Liver (tissue), 9 donors: Measurements from ENCODE around the gene CD34. TPM values are rescaled to one million over a fixed set of nuclear protein-coding genes. Genes with fewer than 3 reads are reported as not detected.

ENCODE experiments used
- DNase-seq: peaks from one replicate; pipeline ENCODE4 v3.0.0-alpha.2; 2017; ENCODE audit warnings: low spot score
- H3K27ac ChIP-seq, 2 donors: one replicate each; pipeline ENCODE4 v1.7.0; 2013; ENCODE audit warnings: inconsistent platforms in 2 of 2, low read length in 2 of 2, control low read depth in 1 of 2, low read depth in 1 of 2, mild to moderate bottlenecking in 1 of 2
- H3K27me3 ChIP-seq, 4 donors: one replicate each; pipeline versions ENCODE4 v1.6.1 to v1.7.0; 2013; ENCODE audit warnings: low read length in 3 of 4, inconsistent platforms in 1 of 4, mild to moderate bottlenecking in 1 of 4, moderate library complexity in 1 of 4; ENCODE audit not compliant: control insufficient read depth in 4 of 4, insufficient read depth in 4 of 4
- H3K36me3 ChIP-seq, 4 donors: one replicate each; pipeline versions ENCODE4 v1.6.1 to v1.7.0; 2013; ENCODE audit warnings: low read length in 3 of 4, mild to moderate bottlenecking in 3 of 4, low read depth in 1 of 4, moderate library complexity in 1 of 4; ENCODE audit not compliant: control insufficient read depth in 4 of 4, insufficient read depth in 3 of 4
- H3K4me1 ChIP-seq, 4 donors: one replicate each; pipeline versions ENCODE4 v1.6.1 to v1.7.0; 2013; ENCODE audit warnings: low read length in 3 of 4, mild to moderate bottlenecking in 3 of 4, moderate library complexity in 1 of 4; ENCODE audit not compliant: control insufficient read depth in 4 of 4, insufficient read depth in 4 of 4
- H3K4me3 ChIP-seq, 3 donors: one replicate each; pipeline versions ENCODE4 v1.6.1 to v1.7.0; 2013; ENCODE audit warnings: low read length in 3 of 3, control low read depth in 1 of 3, low read depth in 1 of 3, mild to moderate bottlenecking in 1 of 3
- H3K9ac ChIP-seq, 2 donors: one replicate each; pipeline ENCODE4 v1.7.0; 2013; ENCODE audit warnings: low read length in 2 of 2, mild to moderate bottlenecking in 2 of 2, moderate library complexity in 2 of 2, control low read depth in 1 of 2, low read depth in 1 of 2
- H3K9me3 ChIP-seq, 4 donors: one replicate each; pipeline versions ENCODE4 v1.6.1 to v1.7.0; 2013; ENCODE audit warnings: low read length in 3 of 4; ENCODE audit not compliant: control insufficient read depth in 4 of 4
- CTCF ChIP-seq: fragments of 150-350 bp; IDR thresholded peaks from 2 replicates; pipeline ENCODE4 v1.5.1; 2017; ENCODE audit warnings: improper control_type of control experiment, low read depth, low read length; ENCODE audit not compliant: missing input control
- EGR1 ChIP-seq, 2 donors: IDR thresholded peaks; 2 replicates each; pipeline ENCODE4 v1.6.1; 2016 to 2018; ENCODE audit warnings: antibody characterized with exemption in 2 of 2, low read depth in 2 of 2
- FOXA1 ChIP-seq: IDR thresholded peaks from 2 replicates; pipeline ENCODE4 v1.6.1; 2016; ENCODE audit warnings: antibody characterized with exemption
- GABPA ChIP-seq, 2 donors: IDR thresholded peaks in 1 of 2; conservative IDR thresholded peaks in 1 of 2; 2 replicates each; pipeline ENCODE4 v1.6.1; 2016; ENCODE audit warnings: antibody characterized with exemption in 2 of 2, mild to moderate bottlenecking in 1 of 2, moderate library complexity in 1 of 2
- HNF4A ChIP-seq, 2 donors: conservative IDR thresholded peaks; 2 replicates each; pipeline ENCODE4 v1.6.1; 2016; ENCODE audit warnings: antibody characterized with exemption in 2 of 2, mild to moderate bottlenecking in 2 of 2
- HNF4G ChIP-seq: IDR thresholded peaks from 2 replicates; pipeline ENCODE4 v1.6.1; 2016; ENCODE audit warnings: antibody characterized with exemption
- JUND ChIP-seq, 2 donors: IDR thresholded peaks; 2 replicates each; pipeline ENCODE4 v1.6.1; 2016; ENCODE audit warnings: antibody characterized with exemption in 2 of 2
- MAX ChIP-seq: IDR thresholded peaks from 2 replicates; pipeline ENCODE4 v1.6.1; 2016; ENCODE audit warnings: antibody characterized with exemption
- NR2F2 ChIP-seq: IDR thresholded peaks from 2 replicates; pipeline ENCODE4 v1.6.1; 2016; ENCODE audit warnings: antibody characterized with exemption
- RAD21 ChIP-seq, 2 donors: IDR thresholded peaks; 2 replicates each; pipeline ENCODE4 v1.6.1; 2016; ENCODE audit warnings: antibody characterized with exemption in 2 of 2, mild to moderate bottlenecking in 2 of 2
- REST ChIP-seq: IDR thresholded peaks from 2 replicates; pipeline ENCODE4 v1.6.1; 2016; ENCODE audit warnings: antibody characterized with exemption, mild to moderate bottlenecking
- RXRA ChIP-seq, 2 donors: IDR thresholded peaks; 2 replicates each; pipeline ENCODE4 v1.6.1; 2017 to 2018; ENCODE audit warnings: antibody characterized with exemption in 2 of 2, mild to moderate bottlenecking in 1 of 2
- SP1 ChIP-seq: IDR thresholded peaks from 2 replicates; pipeline ENCODE4 v1.6.1; 2018; ENCODE audit warnings: antibody characterized with exemption, mild to moderate bottlenecking
- YY1 ChIP-seq: IDR thresholded peaks from 2 replicates; pipeline ENCODE4 v1.6.1; 2016; ENCODE audit warnings: antibody characterized with exemption, mild to moderate bottlenecking
- ZBTB33 ChIP-seq: IDR thresholded peaks from 2 replicates; pipeline ENCODE4 v1.6.1; 2016; ENCODE audit warnings: antibody characterized with exemption
- WGBS: extraction: QIAGEN DNeasy Blood & Tissue Kit; methylation state at CpG from one replicate; pipeline ENCODE4 v1.1.7; 2013; 5-methylcytosine and 5-hydroxymethylcytosine counted together
- polyA plus RNA-seq, 2 donors: library from polyadenylated mRNA; stranded (reverse) in 1 of 2; unstranded in 1 of 2; fragments of 200-250 nt in 1 of 2; fragments of >200 nt in 1 of 2; fragmentation: Nextera tagmentation in 1 of 2; extraction: Ambion mirVana in 1 of 2; gene quantifications; one replicate each; pipeline versions ENCODE4 v1.2.1 to v1.2.3, GENCODE V29; 2013 to 2015
- total RNA-seq, 2 donors: library from RNA; depleted of rRNA; stranded (reverse); fragments of >200 nt; gene quantifications; one replicate each; pipeline ENCODE4 v1.2.3, GENCODE V29; 2014
- donor health status: healthy.
- donor health status: healthy.
- donor health status: healthy.
- donor health status: healthy.
- donor health status: healthy.

CD34 gene
- total and polyA plus RNA-seq, 4 donors = 1.5 to 4.0 (median 1.8) TPM

- Histone ChIP-seq H3K27ac (no peak overlapping the region), H3K4me3 (no peak overlapping the region), H3K36me3 (no peaks in the 10 kb centered on the region), H3K27me3 (no peaks in the 10 kb centered on the region), H3K9ac (no peak overlapping the region), H3K4me1 (peaks cover 0 to 25% (median 9%) of the 10 kb centered on the region in 4 donors), H3K9me3 (no peaks in the 10 kb centered on the region)
- WGBS = 80% methylated on average over 1 of the region's 1 CpG
- TF ChIP-seq JUND (IDR thresholded peaks at IDR 0.05) (no peak), EGR1 (IDR thresholded peaks at IDR 0.05; ENCODE audit: low read depth in 2 of 2) (no peak), NR2F2 (no peak), CTCF (no peak), RXRA (IDR thresholded peaks at IDR 0.05) (no peak), HNF4A (conservative IDR thresholded peaks at IDR 0.05) (no peak), REST (no peak), FOXA1 (no peak), MAX (no peak), GABPA (IDR thresholded peaks at IDR 0.05 in 1 of 2, conservative IDR thresholded peaks at IDR 0.05 in 1 of 2) (no peak), ZBTB33 (no peak)
- DNase-seq = no peak
Observed at GRCh38 chr1:207886227-207886626, 24.7 kb downstream of the CD34 start.

- Histone ChIP-seq H3K36me3 (no peaks in the 10 kb centered on the region), H3K27me3 (no peaks in the 10 kb centered on the region), H3K4me1 (peaks cover 0 to 25% (median 9%) of the 10 kb centered on the region in 4 donors), H3K27ac (peak overlapping the region in 1 of 2 donors; percentile 15), H3K4me3 (no peak overlapping the region), H3K9me3 (no peaks in the 10 kb centered on the region), H3K9ac (no peak overlapping the region)
- DNase-seq = peak; percentile 83
- WGBS = 31% methylated on average over 9 of the region's 9 CpGs
- TF ChIP-seq YY1 (peak; percentile 81), JUND (IDR thresholded peaks at IDR 0.05) (no peak), MAX (no peak), SP1 (no peak), RAD21 (IDR thresholded peaks at IDR 0.05) (peak; percentile 93 to 99), ZBTB33 (no peak), REST (peak; percentile 15), HNF4G (no peak), EGR1 (IDR thresholded peaks at IDR 0.05; ENCODE audit: low read depth in 2 of 2) (no peak), GABPA (IDR thresholded peaks at IDR 0.05 in 1 of 2, conservative IDR thresholded peaks at IDR 0.05 in 1 of 2) (no peak)
Observed at GRCh38 chr1:207885129-207886032, 25.5 kb downstream of the CD34 start.
